ENCODE results near the gene TFAP2C. TPM values are rescaled to one million over a fixed set of nuclear protein-coding genes. Genes with fewer than 3 reads are reported as not detected.

Gene TFAP2C
- total RNA-seq, 1 donor from 2014 or later: 4.0 TPM

GRCh38 chr20:56630086-56630493 lies 984 bp downstream of the TFAP2C start:
- peak overlapping the region; percentile 87 for H3K4me3 Mint-ChIP-seq
- DNase-seq (ENCODE audit: low read depth, low spot score): peak; percentile 69
- H3K27me3 Mint-ChIP-seq (ENCODE audit: low read depth): peaks cover 98% of the 10 kb centered on the region
- TF ChIP-seq CTCF (conservative IDR thresholded peaks at IDR 0.05): peak; percentile 86
- H3K36me3 Mint-ChIP-seq (ENCODE audit: low read depth): peaks cover 6% of the 10 kb centered on the region
- no peak overlapping the region for H3K27ac Mint-ChIP-seq (ENCODE audit: unreplicated experiment)
- no peaks in the 10 kb centered on the region for H3K9me3 Mint-ChIP-seq
- peaks cover 29% of the 10 kb centered on the region for H3K4me1 Mint-ChIP-seq

DNA sequence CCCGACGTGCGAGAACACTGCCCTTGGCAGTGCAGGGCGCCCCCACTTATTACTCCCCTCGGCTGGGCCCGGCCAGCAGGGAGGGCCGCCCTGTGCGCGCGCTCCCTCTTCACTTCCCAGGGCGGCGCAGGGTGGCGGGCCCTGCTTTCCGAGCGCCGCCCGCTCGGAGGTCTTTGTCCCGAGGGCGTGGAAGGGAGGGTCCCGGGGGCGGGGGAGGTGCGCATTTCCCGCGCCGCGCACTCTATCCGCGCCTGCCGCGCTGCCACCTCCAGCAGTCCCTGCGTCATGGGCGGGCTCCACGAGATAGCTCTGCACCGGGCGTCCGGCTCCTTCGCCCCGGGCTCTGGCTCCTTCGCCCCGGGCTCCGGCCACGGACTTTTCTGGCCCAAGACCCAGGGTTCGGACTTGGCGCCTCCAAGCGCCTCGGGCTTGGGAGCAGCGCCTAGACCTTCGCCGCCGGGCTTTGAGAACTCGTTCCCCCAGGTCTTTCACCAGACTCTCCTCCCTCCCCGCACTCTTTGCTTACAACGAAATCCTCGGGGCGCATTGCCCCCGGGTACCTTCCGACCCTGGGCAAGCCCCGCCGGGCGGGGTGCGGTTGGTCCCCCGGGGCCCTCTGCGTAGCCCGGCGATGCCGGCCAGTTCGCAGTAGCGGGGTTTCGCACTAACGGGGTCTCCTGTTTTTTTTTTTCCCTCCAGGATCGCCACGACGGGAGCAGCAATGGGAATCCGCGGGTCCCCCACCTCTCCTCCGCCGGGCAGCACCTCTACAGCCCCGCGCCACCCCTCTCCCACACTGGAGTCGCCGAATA lies 1.6 kb downstream of the TFAP2C start:
- Mint-ChIP-seq H3K27me3 (ENCODE audit: low read depth) (peaks cover 98% of the 10 kb centered on the region), H3K4me3 (no peak overlapping the region), H3K4me1 (peaks cover 29% of the 10 kb centered on the region), H3K27ac (ENCODE audit: unreplicated experiment) (no peak overlapping the region), H3K36me3 (ENCODE audit: low read depth) (peaks cover 6% of the 10 kb centered on the region), H3K9me3 (no peaks in the 10 kb centered on the region)
- TF ChIP-seq CTCF (conservative IDR thresholded peaks at IDR 0.05): peak; percentile 33
- peak; percentile 33 for DNase-seq (ENCODE audit: low read depth, low spot score)

DNA sequence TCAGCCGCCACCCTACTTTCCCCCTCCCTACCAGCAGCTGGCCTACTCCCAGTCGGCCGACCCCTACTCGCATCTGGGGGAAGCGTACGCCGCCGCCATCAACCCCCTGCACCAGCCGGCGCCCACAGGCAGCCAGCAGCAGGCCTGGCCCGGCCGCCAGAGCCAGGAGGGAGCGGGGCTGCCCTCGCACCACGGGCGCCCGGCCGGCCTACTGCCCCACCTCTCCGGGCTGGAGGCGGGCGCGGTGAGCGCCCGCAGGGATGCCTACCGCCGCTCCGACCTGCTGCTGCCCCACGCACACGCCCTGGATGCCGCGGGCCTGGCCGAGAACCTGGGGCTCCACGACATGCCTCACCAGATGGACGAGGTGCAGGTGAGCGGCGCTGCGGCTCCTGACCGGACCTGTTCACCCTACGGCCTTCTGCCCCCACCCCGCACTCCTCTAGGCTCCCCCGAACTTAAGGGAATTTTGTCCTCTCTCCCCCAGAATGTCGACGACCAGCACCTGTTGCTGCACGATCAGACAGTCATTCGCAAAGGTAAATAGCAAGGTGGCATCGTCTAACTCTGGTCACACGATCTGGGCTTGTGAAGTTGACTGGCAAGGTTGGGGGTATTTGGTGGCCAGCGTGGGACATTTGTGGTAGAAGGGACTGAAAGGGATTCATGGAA lies 2.3 kb downstream of the TFAP2C start:
- H3K27ac Mint-ChIP-seq (ENCODE audit: unreplicated experiment): no peak overlapping the region
- peaks cover 6% of the 10 kb centered on the region for H3K36me3 Mint-ChIP-seq (ENCODE audit: low read depth)
- no peak for TF ChIP-seq CTCF (conservative IDR thresholded peaks at IDR 0.05)
- peaks cover 98% of the 10 kb centered on the region for H3K27me3 Mint-ChIP-seq (ENCODE audit: low read depth)
- peaks cover 27% of the 10 kb centered on the region for H3K4me1 Mint-ChIP-seq
- no peak for DNase-seq (ENCODE audit: low read depth, low spot score)
- H3K9me3 Mint-ChIP-seq: no peaks in the 10 kb centered on the region
- H3K4me3 Mint-ChIP-seq: peak overlapping the region; percentile 80

DNA sequence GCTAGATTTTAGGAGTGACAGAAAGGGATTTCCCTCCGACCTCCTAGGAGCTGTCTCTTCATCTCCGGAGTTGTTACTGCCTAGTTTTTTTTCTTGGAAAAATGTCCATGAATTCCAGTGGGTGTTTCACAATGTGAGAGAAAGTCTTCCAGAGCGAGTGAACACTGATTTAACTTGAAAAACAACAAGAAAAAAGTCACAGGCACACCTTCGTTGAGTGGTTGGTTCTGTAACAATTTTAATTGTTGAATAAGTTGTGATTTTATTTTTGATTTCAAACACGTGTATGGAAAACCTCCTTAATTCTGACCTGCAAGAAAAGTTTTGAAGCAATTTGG lies 2.9 kb downstream of the TFAP2C start:
- peaks cover 25% of the 10 kb centered on the region for H3K4me1 Mint-ChIP-seq
- peaks cover 6% of the 10 kb centered on the region for H3K36me3 Mint-ChIP-seq (ENCODE audit: low read depth)
- peaks cover 98% of the 10 kb centered on the region for H3K27me3 Mint-ChIP-seq (ENCODE audit: low read depth)
- no peak overlapping the region for H3K27ac Mint-ChIP-seq (ENCODE audit: unreplicated experiment)
- peak overlapping the region; percentile 80 for H3K4me3 Mint-ChIP-seq
- DNase-seq (ENCODE audit: low read depth, low spot score): no peak
- no peak for TF ChIP-seq CTCF (conservative IDR thresholded peaks at IDR 0.05)
- no peaks in the 10 kb centered on the region for H3K9me3 Mint-ChIP-seq

DNA sequence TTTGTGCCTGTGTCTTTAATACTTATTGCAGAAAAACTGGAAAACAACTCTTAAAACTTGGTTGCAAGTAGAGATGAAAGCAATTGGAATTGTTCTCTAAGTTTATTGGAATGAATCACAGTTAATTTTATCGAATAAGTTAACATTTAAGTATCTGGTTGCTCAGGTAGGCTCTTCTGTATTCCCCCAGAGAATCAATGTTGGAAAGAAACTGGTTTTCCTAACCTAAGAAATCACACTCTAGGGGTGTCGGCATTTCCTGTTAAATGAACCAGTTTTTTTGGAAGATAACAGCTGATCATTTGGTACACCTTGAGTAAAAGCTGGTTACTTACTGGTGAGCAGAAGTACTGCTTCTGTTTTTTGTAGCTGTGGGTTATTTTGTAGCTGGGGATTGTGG lies 5.2 kb downstream of the TFAP2C start:
- Mint-ChIP-seq H3K9me3 (no peaks in the 10 kb centered on the region), H3K4me3 (peak overlapping the region; percentile 9), H3K27ac (ENCODE audit: unreplicated experiment) (no peak overlapping the region), H3K27me3 (ENCODE audit: low read depth) (peaks cover 98% of the 10 kb centered on the region), H3K4me1 (peaks cover 14% of the 10 kb centered on the region), H3K36me3 (ENCODE audit: low read depth) (peaks cover 6% of the 10 kb centered on the region)
- DNase-seq (ENCODE audit: low read depth, low spot score): no peak
- no peak for TF ChIP-seq CTCF (conservative IDR thresholded peaks at IDR 0.05)

Data from neural crest cell (in vitro differentiated cells).